Keratinocyte (primary cell): ENCODE measurements around the gene SYTL2. TPM values are rescaled to one million over a fixed set of nuclear protein-coding genes. Genes with fewer than 3 reads are reported as not detected.

ENCODE experiments used
- DNase-seq: peaks from one replicate; pipeline ENCODE4 v3.0.0-alpha.2; 2011; ENCODE audit warnings: low read depth, missing footprints, low spot score
- FAIRE-seq: peaks from 2 replicates; lab custom pipeline; 2011; peaks lifted over from hg19 to GRCh38; lab: Jason Lieb, UNC
- H2AFZ ChIP-seq: 2 replicates; pipeline ENCODE4 v1.6.0; 2012; ENCODE audit warnings: low read length, control low read depth, inconsistent platforms; ENCODE audit not compliant: control insufficient read depth
- H3K27ac ChIP-seq: 2 replicates; pipeline ENCODE4 v1.5.1; 2011; ENCODE audit warnings: low read length; ENCODE audit not compliant: control insufficient read depth, insufficient read depth
- H3K27me3 ChIP-seq: 3 replicates; pipeline ENCODE4 v1.6.0; 2011; ENCODE audit warnings: low read length; ENCODE audit not compliant: control insufficient read depth, insufficient read depth; ENCODE audit errors: extremely low read depth
- H3K36me3 ChIP-seq, 2 experiments: 2 replicates in 1 of 2; 3 replicates in 1 of 2; pipeline ENCODE4 v1.5.1; 2011; ENCODE audit warnings: low read length in 2 of 2, mild to moderate bottlenecking in 1 of 2; ENCODE audit not compliant: control insufficient read depth in 2 of 2, insufficient read depth in 2 of 2; ENCODE audit errors: extremely low read depth in 1 of 2
- H3K4me1 ChIP-seq: 3 replicates; pipeline ENCODE4 v1.5.1; 2011; ENCODE audit warnings: low read length; ENCODE audit not compliant: control insufficient read depth, insufficient read depth; ENCODE audit errors: extremely low read depth
- H3K4me2 ChIP-seq: 3 replicates; pipeline ENCODE4 v1.6.0; 2011; ENCODE audit warnings: low read depth, low read length; ENCODE audit not compliant: control insufficient read depth, insufficient read depth; ENCODE audit errors: extremely low read depth
- H3K4me3 ChIP-seq, 3 experiments: fragments of 200-600 bp in 1 of 3; sonication (generic) in 1 of 3; 2 replicates in 2 of 3; 3 replicates in 1 of 3; pipeline ENCODE4 v1.5.1; 2011 to 2016; ENCODE audit warnings: low read length in 3 of 3, mild to moderate bottlenecking in 3 of 3, control low read depth in 2 of 3, inconsistent platforms in 1 of 3, low read depth in 1 of 3, mixed read lengths in 1 of 3, mixed run types in 1 of 3, moderate library complexity in 1 of 3; ENCODE audit not compliant: control insufficient read depth in 2 of 3, insufficient read depth in 2 of 3; ENCODE audit errors: extremely low read depth in 1 of 3
- H3K79me2 ChIP-seq: 2 replicates; pipeline ENCODE4 v1.6.0; 2012; ENCODE audit warnings: low read length; ENCODE audit not compliant: control insufficient read depth, insufficient read depth
- H3K9ac ChIP-seq: 3 replicates; pipeline ENCODE4 v1.6.0; 2011; ENCODE audit warnings: low read length; ENCODE audit not compliant: control insufficient read depth, insufficient read depth; ENCODE audit errors: extremely low read depth
- H3K9me1 ChIP-seq: 3 replicates; pipeline ENCODE4 v1.6.0; 2011; ENCODE audit warnings: low read length; ENCODE audit not compliant: control insufficient read depth, insufficient read depth; ENCODE audit errors: extremely low read depth
- H3K9me3 ChIP-seq: 2 replicates; pipeline ENCODE4 v1.5.1; 2012; ENCODE audit warnings: low read depth, low read length; ENCODE audit not compliant: control insufficient read depth
- H4K20me1 ChIP-seq: 3 replicates; pipeline ENCODE4 v1.6.0; 2011; ENCODE audit warnings: low read length; ENCODE audit not compliant: control insufficient read depth, insufficient read depth; ENCODE audit errors: extremely low read depth
- EZH2 ChIP-seq: IDR thresholded peaks from one replicate; pipeline ENCODE4 v1.6.1; 2012; ENCODE audit warnings: inconsistent platforms, mild to moderate bottlenecking, low read length, moderate library complexity
- dilution Hi-C: fragments of 300-500 bp; cut with MboI; formaldehyde crosslinking; loops from one replicate; pipeline ENCODE4 v1.7.0; 2020; ENCODE audit warnings: low sequenced_read_pairs; ENCODE audit not compliant: extremely low pct_ligation_motif_present
- polyA plus RNA-seq, 5 experiments: library from polyadenylated mRNA; depleted of rRNA in 3 of 5; stranded (reverse) in 3 of 5; stranded (forward) in 1 of 5; unstranded in 1 of 5; fragments of >200 nt; gene quantifications; 1 replicate in 1 of 5; 2 replicates in 3 of 5; 3 replicates in 1 of 5; pipeline versions ENCODE4 v1.2.1 to v1.2.3, GENCODE V29; 2011 to 2012; ENCODE audit warnings: missing spikeins in 2 of 5, low read depth in 1 of 5, low replicate concordance in 1 of 5
- TF ChIP-seq, protein P1 (sequence below), 3 experiments: IDR thresholded peaks in 1 of 3; conservative IDR thresholded peaks in 1 of 3; optimal IDR thresholded peaks in 1 of 3; 2 replicates in 2 of 3; 3 replicates in 1 of 3; pipeline versions ENCODE3 to v1.5.1; 2011; ENCODE audit warnings: low read length in 3 of 3, mild to moderate bottlenecking in 3 of 3, moderate library complexity in 2 of 3, control low read depth in 1 of 3, inconsistent platforms in 1 of 3; ENCODE audit not compliant: insufficient read depth in 2 of 3; ENCODE audit errors: extremely low read depth in 1 of 3

Gene SYTL2
- polyA plus RNA-seq, 1 donor (not counting 4 experiments of a cell fraction or from before 2014, with no cell fraction given), result 3.1 TPM

DNA sequence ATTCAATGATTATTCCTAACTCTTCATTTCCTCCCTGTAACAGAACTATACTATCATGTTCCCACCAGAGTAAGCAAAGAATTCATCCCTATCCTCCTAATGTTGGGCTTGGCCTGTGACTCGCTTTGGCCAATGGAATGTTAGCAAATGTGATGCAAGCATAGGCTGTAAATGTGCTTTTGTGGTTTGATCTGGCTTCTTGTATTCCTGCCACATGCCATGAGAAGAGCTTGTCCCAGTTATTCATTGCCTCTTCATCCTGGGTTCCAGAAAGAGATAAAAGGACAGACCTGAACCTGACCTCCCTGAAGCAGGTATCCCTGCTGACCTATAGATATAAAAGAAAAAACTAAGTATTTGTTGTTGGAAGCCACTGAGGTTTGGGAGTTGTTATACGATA lies 51.0 kb downstream of the SYTL2 start:
- Histone ChIP-seq H3K9me1 (no peaks in the 10 kb centered on the region), H3K27me3 (no peaks in the 10 kb centered on the region), H3K4me3 (no peak overlapping the region), H3K4me1 (peaks cover 8% of the 10 kb centered on the region), H3K9ac (no peak overlapping the region), H3K36me3 (no peaks in the 10 kb centered on the region), H3K4me2 (peak overlapping the region; percentile 34), H3K79me2 (no peaks in the 10 kb centered on the region), H4K20me1 (no peaks in the 10 kb centered on the region), H3K9me3 (no peaks in the 10 kb centered on the region), H2AFZ (no peak overlapping the region), H3K27ac (no peak overlapping the region)
- no peak for TF ChIP-seq EZH2
- TF ChIP-seq, protein P1, sequence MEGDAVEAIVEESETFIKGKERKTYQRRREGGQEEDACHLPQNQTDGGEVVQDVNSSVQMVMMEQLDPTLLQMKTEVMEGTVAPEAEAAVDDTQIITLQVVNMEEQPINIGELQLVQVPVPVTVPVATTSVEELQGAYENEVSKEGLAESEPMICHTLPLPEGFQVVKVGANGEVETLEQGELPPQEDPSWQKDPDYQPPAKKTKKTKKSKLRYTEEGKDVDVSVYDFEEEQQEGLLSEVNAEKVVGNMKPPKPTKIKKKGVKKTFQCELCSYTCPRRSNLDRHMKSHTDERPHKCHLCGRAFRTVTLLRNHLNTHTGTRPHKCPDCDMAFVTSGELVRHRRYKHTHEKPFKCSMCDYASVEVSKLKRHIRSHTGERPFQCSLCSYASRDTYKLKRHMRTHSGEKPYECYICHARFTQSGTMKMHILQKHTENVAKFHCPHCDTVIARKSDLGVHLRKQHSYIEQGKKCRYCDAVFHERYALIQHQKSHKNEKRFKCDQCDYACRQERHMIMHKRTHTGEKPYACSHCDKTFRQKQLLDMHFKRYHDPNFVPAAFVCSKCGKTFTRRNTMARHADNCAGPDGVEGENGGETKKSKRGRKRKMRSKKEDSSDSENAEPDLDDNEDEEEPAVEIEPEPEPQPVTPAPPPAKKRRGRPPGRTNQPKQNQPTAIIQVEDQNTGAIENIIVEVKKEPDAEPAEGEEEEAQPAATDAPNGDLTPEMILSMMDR (optimal IDR thresholded peaks at IDR 0.05 in 1 of 3, IDR thresholded peaks at IDR 0.05 in 1 of 3, conservative IDR thresholded peaks at IDR 0.05 in 1 of 3; ENCODE audit: extremely low read depth in 1 of 3, insufficient read depth in 2 of 3, low read length in 3 of 3), result no peak
- dilution Hi-C loops, result no loop called here
- FAIRE-seq (peak; percentile 52), DNase-seq (peak; percentile 28)

DNA sequence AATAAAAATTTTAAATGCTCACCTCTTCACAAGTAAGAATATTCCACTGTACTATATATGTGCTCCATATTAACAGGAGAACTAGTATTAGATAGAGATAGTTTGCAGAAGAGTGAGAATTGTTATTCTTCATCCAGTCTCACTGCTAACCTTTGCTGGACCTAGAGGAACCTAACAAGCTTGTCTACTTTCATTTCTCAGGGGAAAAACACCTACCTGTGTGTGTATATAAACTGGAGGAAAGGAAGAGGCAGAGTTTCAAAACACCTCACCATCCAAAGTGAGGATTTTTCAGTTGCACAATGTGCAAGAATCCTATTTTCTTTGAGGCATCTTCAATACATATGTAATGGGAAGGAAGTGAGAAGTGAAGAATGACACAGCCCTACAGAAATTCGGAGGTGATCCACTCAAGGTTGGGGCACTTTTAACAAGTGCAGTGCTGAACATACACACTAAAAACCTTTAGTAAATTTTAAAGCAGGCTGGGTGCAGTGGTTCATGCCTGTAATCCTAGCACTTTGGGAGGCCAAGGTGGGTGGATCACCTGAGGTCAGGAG lies 52.4 kb downstream of the SYTL2 start:
- DNase-seq, result no peak

More for the DNA sequence above, 52.4 kb downstream of the SYTL2 start:
- H3K27ac ChIP-seq, result no peak overlapping the region
- H4K20me1 ChIP-seq, result no peaks in the 10 kb centered on the region
- no peaks in the 10 kb centered on the region for H3K36me3 ChIP-seq
- TF ChIP-seq, protein P1 (optimal IDR thresholded peaks at IDR 0.05 in 1 of 3, IDR thresholded peaks at IDR 0.05 in 1 of 3, conservative IDR thresholded peaks at IDR 0.05 in 1 of 3; ENCODE audit: extremely low read depth in 1 of 3, insufficient read depth in 2 of 3, low read length in 3 of 3), result no peak
- no peak for TF ChIP-seq EZH2
- no peaks in the 10 kb centered on the region for H3K9me3 ChIP-seq
- H3K4me1 ChIP-seq, result peaks cover 8% of the 10 kb centered on the region
- no peak for FAIRE-seq
- dilution Hi-C loops, result no loop called here
- H3K4me3 ChIP-seq, result no peak overlapping the region
- H2AFZ ChIP-seq, result no peak overlapping the region
- no peaks in the 10 kb centered on the region for H3K9me1 ChIP-seq
- no peak overlapping the region for H3K9ac ChIP-seq
- no peaks in the 10 kb centered on the region for H3K79me2 ChIP-seq
- H3K27me3 ChIP-seq, result no peaks in the 10 kb centered on the region
- H3K4me2 ChIP-seq, result no peak overlapping the region
